ENCODE results near the gene PGLYRP1.

DNA sequence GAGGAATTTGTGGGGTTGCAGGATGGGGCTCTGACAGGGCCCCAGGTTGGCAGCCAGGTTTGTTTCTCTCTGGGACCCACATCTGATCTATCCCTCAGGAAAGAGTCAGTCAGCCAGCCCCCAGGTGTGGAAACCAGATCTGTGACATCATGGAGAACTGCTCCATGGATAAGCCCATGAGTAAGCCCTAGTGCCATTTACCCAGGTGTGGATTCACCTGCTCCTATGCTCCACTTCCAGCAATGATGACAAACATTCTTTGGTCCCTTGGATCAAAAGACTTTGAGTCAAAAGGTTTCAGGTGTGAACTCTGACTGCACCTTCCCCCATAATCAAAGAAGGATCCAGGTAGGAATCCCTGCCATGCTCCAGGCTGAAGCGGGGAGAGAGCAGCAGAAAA, 44.8 kb upstream of the PGLYRP1 start:
- TF ChIP-seq, protein P1, sequence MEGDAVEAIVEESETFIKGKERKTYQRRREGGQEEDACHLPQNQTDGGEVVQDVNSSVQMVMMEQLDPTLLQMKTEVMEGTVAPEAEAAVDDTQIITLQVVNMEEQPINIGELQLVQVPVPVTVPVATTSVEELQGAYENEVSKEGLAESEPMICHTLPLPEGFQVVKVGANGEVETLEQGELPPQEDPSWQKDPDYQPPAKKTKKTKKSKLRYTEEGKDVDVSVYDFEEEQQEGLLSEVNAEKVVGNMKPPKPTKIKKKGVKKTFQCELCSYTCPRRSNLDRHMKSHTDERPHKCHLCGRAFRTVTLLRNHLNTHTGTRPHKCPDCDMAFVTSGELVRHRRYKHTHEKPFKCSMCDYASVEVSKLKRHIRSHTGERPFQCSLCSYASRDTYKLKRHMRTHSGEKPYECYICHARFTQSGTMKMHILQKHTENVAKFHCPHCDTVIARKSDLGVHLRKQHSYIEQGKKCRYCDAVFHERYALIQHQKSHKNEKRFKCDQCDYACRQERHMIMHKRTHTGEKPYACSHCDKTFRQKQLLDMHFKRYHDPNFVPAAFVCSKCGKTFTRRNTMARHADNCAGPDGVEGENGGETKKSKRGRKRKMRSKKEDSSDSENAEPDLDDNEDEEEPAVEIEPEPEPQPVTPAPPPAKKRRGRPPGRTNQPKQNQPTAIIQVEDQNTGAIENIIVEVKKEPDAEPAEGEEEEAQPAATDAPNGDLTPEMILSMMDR (IDR thresholded peaks at IDR 0.05): no peak
- TF ChIP-seq POLR2A (IDR thresholded peaks at IDR 0.05): no peak
